ENCODE results near the gene PON2. TPM values are rescaled to one million over a fixed set of nuclear protein-coding genes. Genes with fewer than 3 reads are reported as not detected.

PON2 gene
- total RNA-seq, 1 donor from 2014 or later = 91.6 TPM

DNA sequence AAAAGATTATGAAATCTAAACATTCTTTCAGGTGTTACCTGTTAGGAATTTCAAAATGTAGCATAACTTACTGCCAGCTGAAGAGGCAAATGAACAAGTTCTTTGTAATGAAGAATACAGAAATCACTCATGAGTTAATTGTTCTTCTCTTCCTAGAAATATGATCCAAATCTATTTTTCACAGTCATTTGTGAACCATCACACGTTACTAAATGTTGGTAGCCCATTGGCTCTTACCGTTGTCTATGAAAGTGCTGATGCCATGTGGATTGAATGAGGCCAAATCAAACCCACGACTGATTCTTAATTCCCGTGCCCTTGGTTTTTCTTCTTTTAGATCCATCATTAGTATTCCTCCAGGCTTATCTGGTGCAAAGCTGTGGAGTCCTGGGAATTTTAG is 22.8 kb downstream of the PON2 start:
- Mint-ChIP-seq H3K27me3 (ENCODE audit: low read depth) (no peaks in the 10 kb centered on the region), H3K4me1 (ENCODE audit: low read depth) (peaks cover 14% of the 10 kb centered on the region), H3K9me3 (ENCODE audit: low read depth) (no peaks in the 10 kb centered on the region), H3K36me3 (ENCODE audit: low read depth) (peaks cover 33% of the 10 kb centered on the region), H3K4me3 (ENCODE audit: unreplicated experiment) (no peak overlapping the region), H3K27ac (ENCODE audit: unreplicated experiment) (no peak overlapping the region)
- DNase-seq (ENCODE audit: low spot score) = no peak
- TF ChIP-seq, protein P1, sequence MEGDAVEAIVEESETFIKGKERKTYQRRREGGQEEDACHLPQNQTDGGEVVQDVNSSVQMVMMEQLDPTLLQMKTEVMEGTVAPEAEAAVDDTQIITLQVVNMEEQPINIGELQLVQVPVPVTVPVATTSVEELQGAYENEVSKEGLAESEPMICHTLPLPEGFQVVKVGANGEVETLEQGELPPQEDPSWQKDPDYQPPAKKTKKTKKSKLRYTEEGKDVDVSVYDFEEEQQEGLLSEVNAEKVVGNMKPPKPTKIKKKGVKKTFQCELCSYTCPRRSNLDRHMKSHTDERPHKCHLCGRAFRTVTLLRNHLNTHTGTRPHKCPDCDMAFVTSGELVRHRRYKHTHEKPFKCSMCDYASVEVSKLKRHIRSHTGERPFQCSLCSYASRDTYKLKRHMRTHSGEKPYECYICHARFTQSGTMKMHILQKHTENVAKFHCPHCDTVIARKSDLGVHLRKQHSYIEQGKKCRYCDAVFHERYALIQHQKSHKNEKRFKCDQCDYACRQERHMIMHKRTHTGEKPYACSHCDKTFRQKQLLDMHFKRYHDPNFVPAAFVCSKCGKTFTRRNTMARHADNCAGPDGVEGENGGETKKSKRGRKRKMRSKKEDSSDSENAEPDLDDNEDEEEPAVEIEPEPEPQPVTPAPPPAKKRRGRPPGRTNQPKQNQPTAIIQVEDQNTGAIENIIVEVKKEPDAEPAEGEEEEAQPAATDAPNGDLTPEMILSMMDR (IDR thresholded peaks at IDR 0.05) = no peak

DNA sequence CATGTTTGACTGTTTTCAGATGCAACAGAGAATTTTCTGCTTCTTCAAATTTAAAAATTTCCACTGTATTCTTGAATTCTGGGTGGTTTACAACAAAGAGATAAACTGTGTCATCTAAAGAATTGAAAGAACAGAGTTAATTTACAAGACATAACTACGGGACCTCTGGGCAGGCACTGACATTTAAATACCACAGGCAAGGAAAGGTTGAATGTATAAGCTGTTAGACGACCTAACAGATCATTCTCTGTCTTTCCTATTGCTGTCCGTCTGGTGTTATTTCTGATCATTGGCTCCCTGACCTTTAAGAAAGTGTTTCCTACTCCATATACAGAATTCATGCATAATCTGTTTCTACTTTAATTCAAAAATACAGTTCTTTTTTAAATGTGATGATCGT is 23.2 kb downstream of the PON2 start:
- no peak for DNase-seq (ENCODE audit: low spot score)
- Mint-ChIP-seq H3K4me1 (ENCODE audit: low read depth) (peaks cover 14% of the 10 kb centered on the region), H3K9me3 (ENCODE audit: low read depth) (no peaks in the 10 kb centered on the region), H3K27me3 (ENCODE audit: low read depth) (no peaks in the 10 kb centered on the region), H3K36me3 (ENCODE audit: low read depth) (peaks cover 33% of the 10 kb centered on the region), H3K4me3 (ENCODE audit: unreplicated experiment) (no peak overlapping the region), H3K27ac (ENCODE audit: unreplicated experiment) (no peak overlapping the region)
- TF ChIP-seq, protein P1 (IDR thresholded peaks at IDR 0.05) = no peak

DNA sequence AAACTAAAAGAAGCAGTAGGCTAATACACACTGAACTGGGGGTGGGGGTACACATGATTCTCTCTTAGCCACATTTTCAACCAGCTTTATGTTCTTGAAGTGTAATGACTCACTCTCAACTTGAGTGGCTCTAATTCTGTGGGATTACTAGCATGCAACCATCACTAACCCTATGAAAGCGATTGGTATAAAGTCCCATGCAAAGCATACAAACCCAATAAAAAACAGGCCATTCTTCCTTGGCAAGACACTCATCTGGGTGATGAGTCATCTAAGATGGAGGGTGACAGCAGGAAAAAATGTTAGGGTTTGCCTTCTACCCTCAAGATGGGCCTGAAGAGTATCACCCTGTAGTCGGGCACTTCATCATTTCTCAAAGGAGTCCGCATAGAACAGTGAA is 23.8 kb downstream of the PON2 start:
- TF ChIP-seq, protein P1 (IDR thresholded peaks at IDR 0.05) = no peak
- DNase-seq (ENCODE audit: low spot score) = no peak
- Mint-ChIP-seq H3K4me1 (ENCODE audit: low read depth) (peaks cover 13% of the 10 kb centered on the region), H3K4me3 (ENCODE audit: unreplicated experiment) (no peak overlapping the region), H3K27me3 (ENCODE audit: low read depth) (no peaks in the 10 kb centered on the region), H3K9me3 (ENCODE audit: low read depth) (no peaks in the 10 kb centered on the region), H3K36me3 (ENCODE audit: low read depth) (peaks cover 36% of the 10 kb centered on the region), H3K27ac (ENCODE audit: unreplicated experiment) (no peak overlapping the region)

DNA sequence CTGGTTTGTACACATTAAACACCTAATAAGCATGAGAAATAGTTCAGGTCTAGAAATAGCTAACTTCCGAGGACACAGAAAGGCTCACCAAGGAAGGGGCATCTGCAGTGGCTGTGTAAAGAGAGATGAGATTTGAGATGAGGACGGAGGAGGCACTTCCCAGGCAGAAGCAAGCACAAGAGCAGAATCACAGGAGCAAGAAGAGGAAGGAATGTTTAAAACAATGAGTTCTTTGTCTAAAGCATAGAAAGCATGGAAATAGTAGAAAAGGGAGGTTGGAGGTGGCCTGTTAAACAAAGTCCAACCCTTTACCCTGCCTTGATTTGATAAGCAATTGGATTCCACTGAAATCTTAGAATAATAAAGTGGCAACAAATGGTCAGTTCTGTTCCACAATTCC is 27.1 kb downstream of the PON2 start:
- TF ChIP-seq, protein P1 (IDR thresholded peaks at IDR 0.05) = no peak
- H3K27me3 Mint-ChIP-seq (ENCODE audit: low read depth) = no peaks in the 10 kb centered on the region
- no peak for DNase-seq (ENCODE audit: low spot score)
- H3K4me1 Mint-ChIP-seq (ENCODE audit: low read depth) = peaks cover 7% of the 10 kb centered on the region
- H3K9me3 Mint-ChIP-seq (ENCODE audit: low read depth) = no peaks in the 10 kb centered on the region
- no peak overlapping the region for H3K4me3 Mint-ChIP-seq (ENCODE audit: unreplicated experiment)
- no peak overlapping the region for H3K27ac Mint-ChIP-seq (ENCODE audit: unreplicated experiment)
- peaks cover 35% of the 10 kb centered on the region for H3K36me3 Mint-ChIP-seq (ENCODE audit: low read depth)

DNA sequence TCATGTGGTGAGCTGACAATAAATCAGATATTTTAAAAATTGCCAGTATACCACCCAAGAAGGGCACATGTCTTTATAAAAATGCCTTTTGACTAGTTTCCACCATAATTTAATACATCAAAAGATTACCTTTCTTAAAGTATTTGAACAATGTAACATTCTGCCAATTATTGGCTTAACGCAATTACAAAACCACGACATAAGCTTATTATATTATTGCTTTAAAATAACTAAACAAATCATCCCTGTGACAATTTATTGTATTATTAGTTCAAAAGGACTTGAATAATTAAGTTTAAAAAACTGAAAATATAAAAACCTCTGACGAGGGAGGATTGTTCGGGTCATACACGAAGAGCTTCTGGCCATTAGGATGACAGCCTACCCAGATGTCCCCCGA is 29.0 kb downstream of the PON2 start:
- Mint-ChIP-seq H3K27me3 (ENCODE audit: low read depth) (no peaks in the 10 kb centered on the region), H3K27ac (ENCODE audit: unreplicated experiment) (no peak overlapping the region), H3K9me3 (ENCODE audit: low read depth) (no peaks in the 10 kb centered on the region), H3K36me3 (ENCODE audit: low read depth) (peaks cover 31% of the 10 kb centered on the region), H3K4me3 (ENCODE audit: unreplicated experiment) (no peak overlapping the region), H3K4me1 (ENCODE audit: low read depth) (no peaks in the 10 kb centered on the region)
- TF ChIP-seq, protein P1 (IDR thresholded peaks at IDR 0.05) = no peak
- DNase-seq (ENCODE audit: low spot score) = no peak
